ENCODE measurements around the gene FGF3. TPM values are rescaled to one million over a fixed set of nuclear protein-coding genes. Genes with fewer than 3 reads are reported as not detected.

FGF3 gene
- total and polyA plus RNA-seq, 2 experiments from 2014 or later: 0.77 TPM; not detected in 1

DNA sequence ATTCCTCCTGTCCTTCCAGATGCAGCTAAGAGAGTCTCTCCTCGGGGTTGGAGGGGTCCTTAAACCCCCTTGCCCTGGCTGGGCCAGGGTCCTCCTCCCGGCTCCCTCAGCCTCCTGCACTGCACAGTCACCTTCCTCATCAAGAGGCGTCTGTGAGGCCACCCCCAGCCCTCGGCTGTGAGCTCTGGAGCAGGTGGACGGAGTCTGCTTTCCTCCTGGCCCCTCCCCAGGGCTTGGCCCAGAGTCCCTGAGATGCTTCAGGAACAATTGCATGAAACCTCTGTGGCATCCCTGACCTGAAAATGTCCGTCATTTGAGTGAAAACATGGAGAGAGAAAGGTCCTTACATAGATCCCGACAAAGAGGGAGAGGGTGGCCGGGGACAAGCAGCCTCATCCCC, 6.7 kb upstream of the FGF3 start:
- Histone ChIP-seq H3K9me3 (ENCODE audit: low read depth) (no peaks in the 10 kb centered on the region), H3K27me3 (peaks cover 12% of the 10 kb centered on the region), H3K36me3 (no peaks in the 10 kb centered on the region), H3K4me3 (no peak overlapping the region), H3K4me1 (ENCODE audit: low read depth) (peaks cover 22% of the 10 kb centered on the region), H3K27ac (no peak overlapping the region)
- DNase-seq (ENCODE audit: low read depth in 1 of 2, low spot score in 1 of 2): no peak
- TF ChIP-seq, protein P1, sequence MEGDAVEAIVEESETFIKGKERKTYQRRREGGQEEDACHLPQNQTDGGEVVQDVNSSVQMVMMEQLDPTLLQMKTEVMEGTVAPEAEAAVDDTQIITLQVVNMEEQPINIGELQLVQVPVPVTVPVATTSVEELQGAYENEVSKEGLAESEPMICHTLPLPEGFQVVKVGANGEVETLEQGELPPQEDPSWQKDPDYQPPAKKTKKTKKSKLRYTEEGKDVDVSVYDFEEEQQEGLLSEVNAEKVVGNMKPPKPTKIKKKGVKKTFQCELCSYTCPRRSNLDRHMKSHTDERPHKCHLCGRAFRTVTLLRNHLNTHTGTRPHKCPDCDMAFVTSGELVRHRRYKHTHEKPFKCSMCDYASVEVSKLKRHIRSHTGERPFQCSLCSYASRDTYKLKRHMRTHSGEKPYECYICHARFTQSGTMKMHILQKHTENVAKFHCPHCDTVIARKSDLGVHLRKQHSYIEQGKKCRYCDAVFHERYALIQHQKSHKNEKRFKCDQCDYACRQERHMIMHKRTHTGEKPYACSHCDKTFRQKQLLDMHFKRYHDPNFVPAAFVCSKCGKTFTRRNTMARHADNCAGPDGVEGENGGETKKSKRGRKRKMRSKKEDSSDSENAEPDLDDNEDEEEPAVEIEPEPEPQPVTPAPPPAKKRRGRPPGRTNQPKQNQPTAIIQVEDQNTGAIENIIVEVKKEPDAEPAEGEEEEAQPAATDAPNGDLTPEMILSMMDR (IDR thresholded peaks at IDR 0.05; ENCODE audit: low read depth, low read length): no peak

DNA sequence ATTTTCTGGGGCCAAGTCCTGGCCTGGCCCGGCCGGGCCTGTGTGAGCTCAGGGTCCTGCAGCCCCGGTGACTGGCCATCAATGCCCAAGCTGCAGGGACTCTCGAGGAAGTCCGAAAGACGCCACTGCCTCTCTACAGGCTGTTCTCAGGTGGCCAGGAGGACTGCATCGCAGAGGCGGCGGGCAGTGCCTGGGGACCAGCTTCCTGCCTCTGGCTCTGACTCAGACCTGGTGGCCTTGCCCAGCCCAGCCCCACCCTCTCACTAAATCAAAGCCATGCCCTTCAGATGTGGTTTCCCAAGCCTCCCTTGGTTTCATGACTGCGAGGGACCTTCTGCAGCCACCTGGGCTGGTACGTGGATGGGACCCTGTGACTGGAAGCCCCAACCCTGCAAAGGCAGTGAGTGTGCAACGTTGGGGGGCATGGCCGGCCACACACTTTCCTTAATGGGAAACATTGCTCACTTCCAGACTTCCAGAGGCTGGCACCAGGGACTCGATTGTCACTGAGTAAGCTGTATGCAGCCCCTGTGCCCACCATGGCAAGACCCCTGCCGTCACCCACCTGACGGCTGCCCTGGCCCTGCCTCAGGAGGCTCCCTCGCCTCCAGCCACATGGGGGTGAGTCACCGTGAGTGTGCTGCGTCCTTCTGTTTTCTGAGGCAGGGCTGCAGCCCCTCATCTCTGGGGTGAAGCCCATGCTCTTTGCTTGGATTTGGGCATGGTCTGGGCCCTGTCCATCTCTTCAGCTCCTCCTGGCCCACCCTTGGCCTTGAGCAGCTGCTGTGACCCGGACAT, 6.0 kb upstream of the FGF3 start:
- TF ChIP-seq, protein P1 (IDR thresholded peaks at IDR 0.05; ENCODE audit: low read depth, low read length): no peak
- Histone ChIP-seq H3K9me3 (ENCODE audit: low read depth) (no peaks in the 10 kb centered on the region), H3K27me3 (peaks cover 19% of the 10 kb centered on the region), H3K4me3 (no peak overlapping the region), H3K27ac (no peak overlapping the region), H3K4me1 (ENCODE audit: low read depth) (peaks cover 22% of the 10 kb centered on the region), H3K36me3 (no peaks in the 10 kb centered on the region)
- DNase-seq (ENCODE audit: low read depth in 1 of 2, low spot score in 1 of 2): no peak

DNA sequence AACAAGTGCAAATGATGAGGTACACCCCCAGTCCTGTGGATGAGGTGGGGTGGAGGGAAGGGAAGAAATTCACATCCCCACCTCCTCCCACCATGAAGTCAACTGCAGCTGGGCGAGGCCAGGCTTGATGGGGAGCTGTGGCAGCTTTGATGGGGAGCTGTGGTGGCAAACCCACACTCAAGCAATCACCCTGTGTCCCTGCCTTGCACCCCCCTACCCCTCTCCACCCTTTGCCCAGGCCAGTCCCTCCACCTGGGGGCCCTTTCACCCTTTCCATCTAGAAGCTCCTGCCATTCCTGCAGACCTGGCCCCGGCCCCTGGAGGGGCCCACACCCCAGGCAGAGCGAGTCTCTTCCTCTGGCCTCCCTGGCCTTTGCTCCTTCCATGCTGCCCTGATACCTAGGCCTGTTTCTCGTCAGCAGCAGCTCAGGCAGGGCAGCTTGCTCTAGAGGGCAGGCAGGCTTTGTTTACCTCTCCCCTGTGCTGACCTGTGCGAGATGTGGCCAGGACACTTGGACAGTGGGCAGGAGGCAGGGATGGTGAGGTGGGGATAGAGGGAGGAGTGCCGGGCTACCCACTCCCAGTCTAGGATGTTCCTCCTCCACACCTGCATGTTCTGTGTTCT, 4.5 kb upstream of the FGF3 start:
- Histone ChIP-seq H3K27me3 (peaks cover 34% of the 10 kb centered on the region), H3K27ac (no peak overlapping the region), H3K4me1 (ENCODE audit: low read depth) (peaks cover 22% of the 10 kb centered on the region), H3K36me3 (no peaks in the 10 kb centered on the region), H3K4me3 (no peak overlapping the region), H3K9me3 (ENCODE audit: low read depth) (no peaks in the 10 kb centered on the region)
- TF ChIP-seq, protein P1 (IDR thresholded peaks at IDR 0.05; ENCODE audit: low read depth, low read length): no peak
- DNase-seq (ENCODE audit: low read depth in 1 of 2, low spot score in 1 of 2): peak in 1 of 2 donors; percentile 60

DNA sequence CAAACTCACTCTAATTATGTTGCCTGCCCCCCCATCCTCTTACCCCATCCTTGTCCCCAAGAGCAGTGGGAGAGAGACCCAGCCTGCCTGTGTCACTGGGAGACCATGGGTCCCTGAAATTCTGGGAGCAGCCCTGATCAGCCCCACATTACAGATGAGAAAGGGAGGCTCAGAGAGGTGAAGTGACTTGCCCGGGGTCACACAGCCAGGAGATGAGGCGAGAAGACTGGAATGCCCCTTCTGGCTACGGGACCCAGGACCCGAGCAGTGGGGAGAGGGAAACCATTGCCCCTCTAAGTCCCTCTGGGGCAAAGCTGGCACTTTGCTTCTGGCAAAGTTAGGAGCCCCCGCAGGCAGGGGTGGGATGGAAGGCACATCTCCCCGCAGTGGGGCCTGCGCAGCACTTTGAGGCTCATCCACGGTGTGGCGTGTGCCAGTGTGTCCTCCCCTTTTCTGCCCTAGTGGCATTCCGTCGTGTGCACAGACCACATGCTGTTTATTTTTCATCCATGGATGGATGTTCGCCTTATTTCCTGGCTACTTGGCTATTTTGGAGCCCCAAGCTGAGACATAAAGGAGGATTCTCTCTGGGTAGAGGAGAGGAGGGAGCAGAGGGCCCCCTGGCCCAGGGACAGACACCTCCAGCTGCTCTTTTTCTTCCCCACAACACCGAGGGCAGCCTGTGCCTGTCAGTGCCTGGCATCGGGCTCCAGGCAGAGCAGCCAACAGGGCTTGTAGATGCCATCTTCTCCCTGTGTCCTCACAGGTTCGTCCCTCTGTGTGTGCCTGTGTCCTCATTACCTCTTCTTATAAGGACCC, 3.7 kb upstream of the FGF3 start:
- Histone ChIP-seq H3K4me3 (no peak overlapping the region), H3K9me3 (ENCODE audit: low read depth) (no peaks in the 10 kb centered on the region), H3K4me1 (ENCODE audit: low read depth) (peaks cover 13% of the 10 kb centered on the region), H3K27ac (no peak overlapping the region), H3K27me3 (peaks cover 42% of the 10 kb centered on the region), H3K36me3 (no peaks in the 10 kb centered on the region)
- DNase-seq (ENCODE audit: low read depth in 1 of 2, low spot score in 1 of 2): no peak
- TF ChIP-seq, protein P1 (IDR thresholded peaks at IDR 0.05; ENCODE audit: low read depth, low read length): no peak

DNA sequence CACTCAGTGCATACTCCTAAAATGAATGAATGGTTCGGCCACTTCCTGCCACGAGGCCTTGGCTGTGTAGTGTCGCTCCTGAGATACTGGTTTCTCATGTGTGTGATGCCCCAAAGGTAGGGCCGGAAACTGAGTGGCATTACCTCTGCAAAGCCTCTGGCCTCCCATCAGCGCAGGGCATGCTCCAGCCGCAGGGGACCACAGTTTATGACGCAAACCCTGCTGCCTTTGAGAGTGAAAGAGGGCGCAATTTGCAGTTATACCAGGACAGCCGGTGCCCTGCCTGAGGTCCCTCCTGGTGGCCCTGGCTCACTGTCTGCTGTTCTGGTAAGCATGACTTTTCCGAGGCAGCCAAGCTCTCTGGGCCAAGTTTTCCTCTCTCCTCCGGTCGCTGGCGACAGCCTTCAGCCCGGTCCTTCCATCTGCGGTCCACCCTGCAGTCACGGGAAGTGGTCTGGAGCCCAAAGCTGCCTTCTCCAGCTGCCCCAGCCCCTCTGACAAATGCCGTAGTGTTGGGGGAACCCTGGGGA, 2.4 kb upstream of the FGF3 start:
- H3K4me1 ChIP-seq (ENCODE audit: low read depth): peaks cover 18% of the 10 kb centered on the region
- H3K27ac ChIP-seq: no peak overlapping the region
- TF ChIP-seq, protein P1 (IDR thresholded peaks at IDR 0.05; ENCODE audit: low read depth, low read length): no peak
- DNase-seq (ENCODE audit: low read depth in 1 of 2, low spot score in 1 of 2): no peak
- H3K4me3 ChIP-seq: no peak overlapping the region
- H3K36me3 ChIP-seq: no peaks in the 10 kb centered on the region
- no peaks in the 10 kb centered on the region for H3K9me3 ChIP-seq (ENCODE audit: low read depth)
- peaks cover 56% of the 10 kb centered on the region for H3K27me3 ChIP-seq

Measured in cardiac muscle cell (in vitro differentiated cells and primary cell).